NOMO-1 (cell line): ENCODE measurements around the gene EDEM3.

Source experiments
- DNase-seq, 2 experiments: peaks; one replicate each; lab custom pipeline; 2025; ENCODE audit not compliant: unreplicated experiment in 2 of 2; lab: John Stamatoyannopoulos, UW

Gene EDEM3

DNA sequence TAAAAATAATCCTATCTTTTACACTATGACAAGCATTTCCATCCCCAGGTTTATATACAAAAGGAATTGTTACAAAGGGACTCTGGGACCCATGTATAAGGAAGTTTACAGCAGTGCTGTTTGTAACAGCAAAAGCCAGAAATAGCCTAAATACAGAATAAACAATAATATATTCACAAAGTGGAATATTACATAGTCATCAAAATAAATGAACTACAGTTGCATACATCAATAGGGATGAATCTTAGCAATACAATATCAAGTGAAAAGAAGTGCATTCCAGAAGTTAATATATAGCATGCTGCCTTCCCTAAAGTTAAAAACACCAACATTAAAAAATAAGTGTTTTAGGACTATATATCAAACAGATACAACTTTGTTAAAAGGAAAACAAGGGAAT is 77.3 kb downstream of the EDEM3 start:
- no peak for DNase-seq

GRCh38 chr1:184673305-184673704 is 81.4 kb downstream of the EDEM3 start:
- no peak for DNase-seq

- DNase-seq: no peak
Measured at GRCh38 chr1:184672013-184672726, 82.5 kb downstream of the EDEM3 start.

DNA sequence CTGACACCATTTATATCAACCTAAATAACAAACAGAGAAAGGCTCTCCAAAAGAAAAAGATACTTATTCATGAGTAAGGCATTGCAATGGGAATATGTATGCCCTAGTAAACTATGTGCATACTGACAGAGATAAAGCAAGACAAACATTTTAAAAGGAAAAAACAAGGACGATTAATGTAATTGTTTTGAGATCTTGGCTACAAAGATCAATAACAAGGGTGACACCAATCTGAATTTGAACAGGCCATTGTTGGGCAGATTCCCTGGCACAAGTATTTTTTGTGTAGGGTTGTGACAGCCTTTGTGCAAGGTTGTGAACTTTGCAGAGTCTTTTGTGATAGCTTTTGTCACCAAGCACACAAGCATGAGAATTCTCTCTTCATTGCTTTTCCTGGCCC is 85.3 kb downstream of the EDEM3 start:
- DNase-seq: no peak

DNA sequence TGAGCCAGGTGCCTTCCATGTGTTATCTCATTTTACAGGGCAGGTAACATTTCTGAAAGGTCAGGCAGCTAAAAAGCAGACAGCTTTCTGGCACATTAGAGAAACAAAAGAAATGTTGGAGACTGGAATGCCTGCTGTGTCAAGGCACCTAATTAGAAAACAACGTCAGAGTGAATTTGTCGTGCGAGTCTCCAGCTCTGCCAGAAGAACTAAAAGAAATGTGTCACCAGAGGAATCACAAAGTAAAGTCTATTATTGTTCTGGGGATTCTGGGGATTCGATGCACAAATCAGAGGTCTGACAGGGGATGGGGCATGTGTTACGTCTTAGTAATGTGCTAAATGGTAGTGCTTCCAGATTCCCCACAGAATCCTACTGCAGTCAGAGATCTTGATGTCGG is 89.3 kb downstream of the EDEM3 start:
- DNase-seq: no peak

GRCh38 chr1:184664661-184665060 is 90.0 kb downstream of the EDEM3 start:
- no peak for DNase-seq

- peak; percentile 49 to 54 for DNase-seq
Measured at GRCh38 chr1:184664042-184664660, 90.5 kb downstream of the EDEM3 start.

GRCh38 chr1:184661801-184662200 is 92.9 kb downstream of the EDEM3 start:
- DNase-seq: no peak

- no peak for DNase-seq
Measured at GRCh38 chr1:184660462-184661191, 94.0 kb downstream of the EDEM3 start.

GRCh38 chr1:184658055-184658454 is 96.6 kb downstream of the EDEM3 start:
- DNase-seq: no peak

DNA sequence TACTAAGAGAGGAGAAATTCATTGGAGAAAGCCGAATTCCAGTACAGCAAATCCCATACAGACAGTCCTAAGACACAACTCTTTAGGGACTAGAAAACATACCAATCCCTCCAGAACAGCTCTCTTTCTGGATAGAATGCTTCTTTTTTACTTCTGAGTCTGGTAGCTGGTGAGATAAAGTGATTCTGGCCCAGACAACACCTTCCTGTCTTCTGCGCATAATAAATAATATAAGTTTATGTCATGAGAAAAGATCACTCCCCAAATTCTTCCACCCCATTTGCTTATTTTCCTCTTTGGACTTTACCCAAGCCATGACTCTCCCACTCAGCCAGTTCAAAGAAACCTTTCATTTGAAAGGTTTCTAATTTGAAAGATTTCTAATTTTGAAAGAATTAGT is 98.4 kb downstream of the EDEM3 start:
- no peak for DNase-seq

DNA sequence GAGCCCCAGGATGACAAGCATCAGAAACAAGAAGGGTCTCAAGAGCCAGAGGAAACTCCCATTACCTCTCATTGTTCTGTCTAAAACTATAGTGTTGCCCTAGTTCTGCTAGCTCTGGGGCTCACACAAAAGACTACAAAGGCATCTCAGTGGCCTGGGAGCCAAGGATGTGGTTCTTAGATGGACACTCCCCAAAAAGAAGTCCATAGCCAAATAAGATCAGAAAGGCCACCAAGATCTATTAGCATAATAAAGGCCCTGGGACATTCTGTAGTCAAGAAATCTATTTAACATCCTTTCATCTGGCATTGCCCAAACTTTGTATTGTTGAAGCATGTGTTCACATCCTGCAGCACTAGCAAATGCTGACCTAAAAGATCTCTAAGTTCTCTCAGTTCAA is 99.5 kb downstream of the EDEM3 start:
- DNase-seq: no peak

DNA sequence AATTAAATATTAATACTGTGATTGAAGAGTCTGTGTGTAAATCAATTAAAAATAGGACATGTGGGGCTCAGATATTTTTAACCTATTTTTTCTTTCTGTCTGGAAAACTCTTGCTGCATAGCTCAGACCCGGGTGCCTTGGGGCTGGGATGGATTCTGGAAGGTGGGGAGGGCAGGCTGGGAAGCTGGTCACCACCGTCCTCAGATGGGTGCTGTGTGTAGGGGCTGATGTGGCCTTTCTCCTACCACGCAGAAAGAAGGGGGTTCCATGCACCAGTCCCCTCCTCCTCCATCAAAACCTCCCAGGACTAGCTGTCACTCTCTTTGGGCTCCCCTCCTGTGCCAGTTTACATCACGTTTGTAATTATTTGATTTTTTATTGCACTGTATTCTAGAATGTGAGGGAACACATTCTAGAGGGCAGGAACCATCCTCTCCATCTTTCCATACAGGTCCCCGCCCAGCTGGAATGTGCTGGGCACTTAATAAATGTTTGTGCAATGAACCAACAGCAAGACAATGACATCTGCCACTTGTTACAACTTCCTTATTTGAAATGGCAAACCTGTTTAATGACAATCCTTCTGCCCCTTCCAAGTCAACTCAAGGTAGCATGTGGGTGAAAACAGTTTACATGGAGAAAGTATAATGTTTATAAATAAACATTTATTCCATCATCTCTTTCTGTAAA is 104.3 kb downstream of the EDEM3 start:
- no peak for DNase-seq

- DNase-seq: peak; percentile 52 to 81
Measured at GRCh38 chr1:184649451-184649888, 105.2 kb downstream of the EDEM3 start.

- DNase-seq: no peak
Measured at GRCh38 chr1:184648856-184649201, 105.8 kb downstream of the EDEM3 start.

- DNase-seq: no peak
Measured at GRCh38 chr1:184648160-184648855, 106.3 kb downstream of the EDEM3 start.

DNA sequence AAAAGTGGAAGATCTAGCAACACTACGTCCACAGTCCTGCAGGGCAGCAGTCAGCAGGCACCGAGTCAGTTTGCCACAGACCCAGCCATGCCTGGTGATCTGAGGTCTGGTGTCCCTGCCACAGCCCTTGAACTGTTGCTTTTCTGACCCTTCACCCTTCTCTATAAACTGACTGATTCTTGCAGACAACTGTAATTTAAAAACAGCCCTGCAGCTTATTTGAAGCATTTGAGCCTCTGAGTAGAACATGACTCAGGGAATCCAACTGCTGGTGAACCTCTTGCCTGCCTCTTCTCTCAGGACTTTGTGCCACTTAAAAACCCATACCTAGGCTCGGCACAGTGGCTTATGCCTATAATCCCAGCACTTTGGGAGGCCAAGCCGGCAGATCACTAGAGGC is 107.2 kb downstream of the EDEM3 start:
- no peak for DNase-seq

DNA sequence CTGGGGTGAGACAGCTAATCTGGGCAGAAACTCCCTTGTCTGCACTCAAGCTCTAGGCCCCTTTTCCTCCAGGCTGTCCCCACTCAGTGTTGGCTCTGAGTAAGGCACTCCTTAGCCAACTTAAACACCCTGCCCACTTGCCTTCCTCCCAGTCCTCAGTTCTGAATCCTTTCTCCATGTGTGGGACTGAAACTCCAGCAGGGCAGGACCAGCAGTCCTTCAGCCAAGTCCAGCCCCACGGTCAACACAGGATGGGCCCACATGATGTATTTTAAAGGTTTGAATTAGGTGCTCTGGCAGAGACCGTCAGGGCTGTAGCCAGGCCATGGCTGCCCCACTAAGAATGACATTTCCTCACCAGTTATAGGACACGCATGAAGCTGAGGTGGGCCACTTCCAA is 107.8 kb downstream of the EDEM3 start:
- no peak for DNase-seq

DNA sequence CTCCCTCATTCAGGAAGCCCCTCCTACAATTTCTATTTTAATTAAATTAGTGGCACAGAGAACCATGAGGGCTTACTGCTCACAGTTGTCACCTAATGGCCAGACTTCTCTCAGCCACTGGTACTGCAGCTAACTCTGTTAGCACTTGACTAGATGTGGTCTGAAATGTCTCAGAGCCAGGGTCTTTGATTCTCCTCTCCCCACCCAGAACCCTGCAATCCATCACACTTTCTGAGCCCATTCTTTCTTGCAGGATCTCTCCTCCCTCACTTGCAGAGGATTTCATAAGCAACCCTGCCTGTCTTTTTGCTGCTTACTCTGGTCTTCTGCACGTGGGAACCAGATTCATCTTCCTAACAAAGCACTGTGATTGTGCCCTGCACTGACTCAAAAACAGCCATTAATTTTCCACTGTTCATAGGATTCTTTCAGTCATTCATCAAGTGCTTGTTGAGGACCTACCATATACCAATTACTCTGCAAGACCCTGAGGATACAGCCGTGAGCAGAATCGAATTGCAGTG is 108.4 kb downstream of the EDEM3 start:
- no peak for DNase-seq

GRCh38 chr1:184644771-184645170 is 109.9 kb downstream of the EDEM3 start:
- DNase-seq: no peak

GRCh38 chr1:184643661-184644060 is 111.0 kb downstream of the EDEM3 start:
- DNase-seq: no peak
